ENCODE results near the gene CHRND. TPM values are rescaled to one million over a fixed set of nuclear protein-coding genes. Genes with fewer than 3 reads are reported as not detected.

The CHRND gene
- total and polyA plus RNA-seq, 12 donors = 0.03 to 0.57 (median 0.17) TPM; not detected in 8

DNA sequence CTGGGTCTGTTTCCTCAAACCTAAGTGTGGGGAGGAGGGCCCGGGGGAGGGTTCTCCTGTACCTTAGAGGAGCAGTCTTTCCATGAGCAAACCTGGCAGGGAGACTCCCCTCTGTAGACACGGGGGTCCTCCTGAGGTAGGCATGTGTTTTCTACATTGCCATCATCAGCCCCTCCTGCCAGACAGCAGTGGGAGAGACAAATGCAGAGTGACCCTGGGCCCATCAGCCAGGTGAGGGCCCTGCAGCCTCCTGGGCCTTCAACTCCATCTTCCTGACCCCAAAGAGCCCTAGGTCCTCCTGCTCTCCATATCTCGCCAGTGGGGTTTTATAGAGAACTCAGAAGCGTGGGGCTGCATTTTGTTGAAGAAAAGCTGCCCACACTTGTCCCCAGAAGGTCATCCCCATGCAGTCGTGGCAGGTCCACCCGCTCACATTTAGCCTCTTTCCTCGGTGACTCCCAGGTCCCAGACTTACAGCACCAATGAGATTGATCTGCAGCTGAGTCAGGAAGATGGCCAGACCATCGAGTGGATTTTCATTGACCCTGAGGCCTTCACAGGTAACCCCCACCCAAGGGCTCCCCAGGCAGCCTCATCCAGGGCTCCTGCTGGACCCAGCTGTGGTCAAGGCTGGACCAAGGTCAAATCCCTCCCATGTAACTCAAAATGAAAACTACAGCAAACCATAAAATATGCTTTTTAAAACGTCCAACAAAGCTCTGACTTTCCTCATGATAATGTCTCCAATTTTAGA, 16.2 kb downstream of the CHRND start:
- intact Hi-C loops (cut with DNase I) = no loop called here
- H3K4me3 ChIP-seq = no peak overlapping the region
- H3K9me3 ChIP-seq = no peaks in the 10 kb centered on the region
- no peak overlapping the region for H3K27ac ChIP-seq
- peaks cover 0 to 10% (median 0%) of the 10 kb centered on the region in 7 donors for H3K27me3 ChIP-seq
- peaks cover 0 to 8% (median 0%) of the 10 kb centered on the region in 9 donors for H3K36me3 ChIP-seq
- DNase-seq (no peak), ATAC-seq (no peak)
- WGBS, 2 donors = 62 to 73% methylated on average over 9 of the region's 9 CpGs
- TF ChIP-seq CTCF (IDR thresholded peaks at IDR 0.05) = no peak
- peaks cover 0 to 22% (median 0%) of the 10 kb centered on the region in 9 donors for H3K4me1 ChIP-seq

DNA sequence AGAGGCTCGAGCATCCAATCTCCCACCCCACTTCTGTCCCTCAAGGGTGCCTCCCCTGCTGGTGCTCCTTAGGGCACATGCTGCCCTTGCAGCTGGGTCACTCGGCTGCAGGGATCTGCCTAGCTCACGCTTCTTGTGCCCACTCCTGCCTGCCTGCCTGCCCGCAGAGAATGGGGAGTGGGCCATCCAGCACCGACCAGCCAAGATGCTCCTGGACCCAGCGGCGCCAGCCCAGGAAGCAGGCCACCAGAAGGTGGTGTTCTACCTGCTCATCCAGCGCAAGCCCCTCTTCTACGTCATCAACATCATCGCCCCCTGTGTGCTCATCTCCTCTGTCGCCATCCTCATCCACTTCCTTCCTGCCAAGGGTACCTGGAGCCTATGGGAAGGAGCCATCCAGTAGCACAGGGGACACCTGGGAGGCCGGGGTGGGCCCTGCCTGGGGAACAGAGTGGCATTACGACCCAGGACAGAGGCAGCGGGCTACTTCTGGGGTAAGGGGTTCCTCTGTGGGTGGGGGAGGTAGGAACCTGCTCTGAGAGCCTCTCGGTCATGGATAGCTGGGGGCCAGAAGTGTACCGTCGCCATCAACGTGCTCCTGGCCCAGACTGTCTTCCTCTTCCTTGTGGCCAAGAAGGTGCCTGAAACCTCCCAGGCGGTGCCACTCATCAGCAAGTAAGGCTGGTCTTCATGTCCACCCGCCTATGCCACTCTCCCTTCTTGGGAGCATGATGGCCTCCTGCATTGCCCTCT, 16.9 kb downstream of the CHRND start:
- WGBS, 2 donors = 89 to 91% methylated on average over 20 of the region's 20 CpGs
- Histone ChIP-seq H3K36me3 (peaks cover 0 to 13% (median 0%) of the 10 kb centered on the region in 9 donors), H3K27me3 (peaks cover 0 to 10% (median 0%) of the 10 kb centered on the region in 7 donors), H3K27ac (no peak overlapping the region), H3K9me3 (peaks cover 0 to under 1% (median 0%) of the 10 kb centered on the region in 11 donors), H3K4me3 (no peak overlapping the region), H3K4me1 (peaks cover 0 to 29% (median 0%) of the 10 kb centered on the region in 9 donors)
- no peak for DNase-seq
- intact Hi-C loops (cut with DNase I) = no loop called here
- TF ChIP-seq CTCF (IDR thresholded peaks at IDR 0.05) = no peak
- no peak for ATAC-seq

DNA sequence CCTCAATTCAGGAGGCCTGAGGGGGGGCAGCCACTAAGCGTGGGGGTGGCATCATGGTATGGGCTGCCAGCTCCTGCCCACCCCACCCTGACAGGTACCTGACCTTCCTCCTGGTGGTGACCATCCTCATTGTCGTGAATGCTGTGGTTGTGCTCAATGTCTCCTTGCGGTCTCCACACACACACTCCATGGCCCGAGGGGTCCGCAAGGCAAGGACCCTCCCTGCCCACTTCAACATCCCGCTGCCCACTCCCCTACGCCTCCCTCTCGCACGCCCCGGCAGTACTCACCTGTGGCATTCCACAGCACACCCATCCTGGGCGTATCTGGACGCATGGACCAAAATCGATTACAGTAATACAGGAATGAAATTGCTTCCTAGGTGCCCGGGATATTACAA, 17.5 kb downstream of the CHRND start:
- Histone ChIP-seq H3K4me3 (no peak overlapping the region), H3K27me3 (peaks cover 0 to 10% (median 0%) of the 10 kb centered on the region in 7 donors), H3K27ac (no peak overlapping the region), H3K4me1 (peaks cover 0 to 32% (median 0%) of the 10 kb centered on the region in 9 donors), H3K36me3 (peaks cover 0 to 13% (median 0%) of the 10 kb centered on the region in 9 donors), H3K9me3 (peaks cover 0 to 6% (median under 1%) of the 10 kb centered on the region in 11 donors)
- TF ChIP-seq CTCF (IDR thresholded peaks at IDR 0.05) = no peak
- peak in 1 of 8 donors; percentile 21 for ATAC-seq
- WGBS, 2 donors = 89 to 92% methylated on average over 14 of the region's 14 CpGs
- intact Hi-C loops (cut with DNase I) = no loop called here
- DNase-seq = no peak

DNA sequence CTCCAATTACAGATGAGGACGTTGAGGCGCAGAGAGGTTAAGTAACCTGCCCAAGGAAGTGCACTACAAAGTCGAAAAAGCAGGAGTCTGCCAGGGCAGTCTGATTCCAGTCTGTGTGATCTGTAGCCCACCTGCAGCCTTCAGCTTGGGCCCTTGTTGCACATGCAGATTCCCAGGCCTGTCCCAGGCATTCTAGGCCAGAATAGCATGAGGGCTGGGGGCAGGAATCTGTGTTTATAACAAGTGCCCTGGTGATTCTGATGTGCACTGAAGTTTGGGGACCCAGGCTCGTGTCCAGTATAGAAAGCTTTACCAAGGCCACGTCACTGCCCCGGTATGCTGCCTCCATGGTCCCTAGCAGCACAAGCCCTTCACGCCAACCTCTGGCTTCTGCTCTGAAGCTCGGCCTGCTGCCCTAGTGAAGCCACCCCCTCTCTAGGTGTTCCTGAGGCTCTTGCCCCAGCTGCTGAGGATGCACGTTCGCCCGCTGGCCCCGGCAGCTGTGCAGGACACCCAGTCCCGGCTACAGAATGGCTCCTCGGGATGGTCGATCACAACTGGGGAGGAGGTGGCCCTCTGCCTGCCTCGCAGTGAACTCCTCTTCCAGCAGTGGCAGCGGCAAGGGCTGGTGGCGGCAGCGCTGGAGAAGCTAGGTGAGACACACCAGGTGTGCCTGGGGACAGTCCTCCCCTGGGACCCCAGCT, 18.1 kb downstream of the CHRND start:
- no peak for ATAC-seq
- H3K36me3 ChIP-seq = peaks cover 0 to 13% (median 0%) of the 10 kb centered on the region in 9 donors
- intact Hi-C loops (cut with DNase I) = no loop called here
- peaks cover 0 to 10% (median 0%) of the 10 kb centered on the region in 7 donors for H3K27me3 ChIP-seq
- DNase-seq = no peak
- peaks cover 0 to 12% (median 5%) of the 10 kb centered on the region in 11 donors for H3K9me3 ChIP-seq
- H3K27ac ChIP-seq = no peak overlapping the region
- whole genome bisulfite sequencing, 2 donors = 92 to 94% methylated on average over 19 of the region's 19 CpGs
- H3K4me1 ChIP-seq = peaks cover 0 to 31% (median 0%) of the 10 kb centered on the region in 9 donors
- no peak overlapping the region for H3K4me3 ChIP-seq
- no peak for TF ChIP-seq CTCF (IDR thresholded peaks at IDR 0.05)

Measured in heart right ventricle (tissue), 16 donors.